SIG-M5 treated with dmso at 0.1 percent for 504 hours (cell line): ENCODE results near the gene CSAG1.
"Not testable (repeated sequence)": the region's sequence is repeated elsewhere in the genome, so short reads cannot be mapped to it uniquely, and the experiment has no call there.

Source experiments
- DNase-seq: peaks from one replicate; lab custom pipeline; 2025; ENCODE audit not compliant: unreplicated experiment; lab: John Stamatoyannopoulos, UW

Gene CSAG1

GRCh38 chrX:152733261-152733975 lies at the start of gene CSAG1, which contains the start of gene MAGEA12:
Gene CSAG1 (minus strand): TSS chrX:152733721. CDS start chrX:152732460, 1,261 bp downstream.
Gene MAGEA12 (plus strand): TSS chrX:152733757. CDS start chrX:152736162, 2,405 bp downstream.
- DNase-seq, result no peak

- not testable (repeated sequence) for DNase-seq
These were observed 36.2 kb upstream of the CSAG1 start, which contains the start of gene MAGEA6 for GRCh38 chrX:152769549-152770289. Gene MAGEA6 (minus strand): TSS chrX:152769689. CDS start chrX:152767650, 2,039 bp downstream.

- DNase-seq, result not testable (repeated sequence)
These were observed 33.0 kb upstream of the CSAG1 start for GRCh38 chrX:152766562-152766961.

GRCh38 chrX:152761582-152761981 lies 28.1 kb upstream of the CSAG1 start:
- DNase-seq, result not testable (repeated sequence)

GRCh38 chrX:152759544-152759943 lies 26.0 kb upstream of the CSAG1 start:
- DNase-seq, result not testable (repeated sequence)

GRCh38 chrX:152758918-152759317 lies 25.4 kb upstream of the CSAG1 start, which contains the start of gene CSAG3:
Gene CSAG3 (plus strand): TSS chrX:152759218.
- not testable (repeated sequence) for DNase-seq

- DNase-seq, result not testable (repeated sequence)
These were observed 21.4 kb upstream of the CSAG1 start for GRCh38 chrX:152754871-152755270.

- DNase-seq, result not testable (repeated sequence)
These were observed 20.4 kb upstream of the CSAG1 start, which contains the start of gene MAGEA2 for GRCh38 chrX:152753686-152754650. Gene MAGEA2 (minus strand): TSS chrX:152753842. CDS start chrX:152751363, 2,479 bp downstream.

- DNase-seq, result no peak
These were observed 5.0 kb upstream of the CSAG1 start for GRCh38 chrX:152738560-152738959.

- not testable (repeated sequence) for DNase-seq
These were observed 3.0 kb upstream of the CSAG1 start for GRCh38 chrX:152736528-152736927.

- DNase-seq, result no peak
These were observed 2.5 kb upstream of the CSAG1 start for GRCh38 chrX:152735860-152736511.

GRCh38 chrX:152735101-152735500 lies 1.6 kb upstream of the CSAG1 start:
- DNase-seq, result no peak

GRCh38 chrX:152734143-152734858 lies 780 bp upstream of the CSAG1 start:
- not testable (repeated sequence) for DNase-seq

GRCh38 chrX:152725409-152725808 lies 8.1 kb downstream of the CSAG1 start:
- DNase-seq, result no peak

GRCh38 chrX:152713815-152714787 lies 19.4 kb downstream of the CSAG1 start, which contains the start of gene MAGEA2B:
Gene MAGEA2B (plus strand): TSS chrX:152714628. CDS start chrX:152717107, 2,479 bp downstream.
- not testable (repeated sequence) for DNase-seq

- DNase-seq, result not testable (repeated sequence)
These were observed 20.3 kb downstream of the CSAG1 start for GRCh38 chrX:152713195-152713594.

- DNase-seq, result not testable (repeated sequence)
These were observed 24.3 kb downstream of the CSAG1 start, which contains the start of gene CSAG2 for GRCh38 chrX:152709173-152709572. Gene CSAG2 (minus strand): TSS chrX:152709273. CDS start chrX:152709112, 161 bp downstream.

- not testable (repeated sequence) for DNase-seq
These were observed 27.0 kb downstream of the CSAG1 start for GRCh38 chrX:152706500-152706899.
